ENCODE data around the gene TVP23A. TPM values are rescaled to one million over a fixed set of nuclear protein-coding genes. Genes with fewer than 3 reads are reported as not detected.
"Not testable (repeated sequence)": the region's sequence is repeated elsewhere in the genome, so short reads cannot be mapped to it uniquely, and the experiment has no call there.

The TVP23A gene
- total and polyA plus RNA-seq, 9 donors, result 2.0 to 4.0 (median 2.9) TPM

- no peaks in the 10 kb centered on the region for H3K4me1 ChIP-seq (ENCODE audit: control insufficient read depth, insufficient read depth, low read length)
- no peak for DNase-seq
- H3K27me3 ChIP-seq (ENCODE audit: control insufficient read depth, insufficient read depth, low read length), result peaks cover 8% of the 10 kb centered on the region
- no peak overlapping the region for H3K4me3 ChIP-seq (ENCODE audit: low read length)
- H3K27ac ChIP-seq (ENCODE audit: low read length), result no peak overlapping the region
- no peaks in the 10 kb centered on the region for H3K9me3 ChIP-seq (replicated peaks; ENCODE audit: control insufficient read depth, low read depth, low read length)
- H3K36me3 ChIP-seq (ENCODE audit: control insufficient read depth, insufficient read depth, low read length), result no peaks in the 10 kb centered on the region
- no CpG with 5 or more reads among the region's 1 CpG for WGBS (ENCODE audit: insufficient coverage)
Measured at GRCh38 chr16:10836174-10836853, 17.7 kb upstream of the TVP23A start.

- H3K4me1 ChIP-seq (ENCODE audit: control insufficient read depth, insufficient read depth, low read length), result no peaks in the 10 kb centered on the region
- H3K27me3 ChIP-seq (ENCODE audit: control insufficient read depth, insufficient read depth, low read length), result peaks cover 4% of the 10 kb centered on the region
Measured at GRCh38 chr16:10835281-10835931, 16.8 kb upstream of the TVP23A start.

GRCh38 chr16:10834766-10835165 lies 16.2 kb upstream of the TVP23A start:
- Histone ChIP-seq H3K4me1 (ENCODE audit: control insufficient read depth, insufficient read depth, low read length) (no peaks in the 10 kb centered on the region), H3K36me3 (ENCODE audit: control insufficient read depth, insufficient read depth, low read length) (no peaks in the 10 kb centered on the region), H3K27me3 (ENCODE audit: control insufficient read depth, insufficient read depth, low read length) (peaks cover 2% of the 10 kb centered on the region), H3K27ac (ENCODE audit: low read length) (no peak overlapping the region), H3K4me3 (ENCODE audit: low read length) (no peak overlapping the region), H3K9me3 (replicated peaks; ENCODE audit: control insufficient read depth, low read depth, low read length) (no peaks in the 10 kb centered on the region)
- no peak for DNase-seq
- WGBS (ENCODE audit: insufficient coverage), result no CpG with 5 or more reads among the region's 1 CpG

More at GRCh38 chr16:10835281-10835931, 16.8 kb upstream of the TVP23A start:
- no peak overlapping the region for H3K27ac ChIP-seq (ENCODE audit: low read length)
- no peaks in the 10 kb centered on the region for H3K36me3 ChIP-seq (ENCODE audit: control insufficient read depth, insufficient read depth, low read length)
- no peaks in the 10 kb centered on the region for H3K9me3 ChIP-seq (replicated peaks; ENCODE audit: control insufficient read depth, low read depth, low read length)
- WGBS (ENCODE audit: insufficient coverage), result 96% methylated on average over 2 of the region's 7 CpGs
- DNase-seq, result no peak
- H3K4me3 ChIP-seq (ENCODE audit: low read length), result no peak overlapping the region

GRCh38 chr16:10834130-10834529 lies 15.5 kb upstream of the TVP23A start:
- Histone ChIP-seq H3K36me3 (ENCODE audit: control insufficient read depth, insufficient read depth, low read length) (no peaks in the 10 kb centered on the region), H3K27me3 (ENCODE audit: control insufficient read depth, insufficient read depth, low read length) (peaks cover 2% of the 10 kb centered on the region), H3K4me1 (ENCODE audit: control insufficient read depth, insufficient read depth, low read length) (peaks cover 4% of the 10 kb centered on the region), H3K27ac (ENCODE audit: low read length) (no peak overlapping the region), H3K4me3 (ENCODE audit: low read length) (no peak overlapping the region), H3K9me3 (replicated peaks; ENCODE audit: control insufficient read depth, low read depth, low read length) (no peaks in the 10 kb centered on the region)
- no peak for DNase-seq
- 88% methylated on average over 10 of the region's 10 CpGs for WGBS (ENCODE audit: insufficient coverage)

- H3K27ac ChIP-seq (ENCODE audit: low read length), result no peak overlapping the region
- no peaks in the 10 kb centered on the region for H3K36me3 ChIP-seq (ENCODE audit: control insufficient read depth, insufficient read depth, low read length)
- DNase-seq, result no peak
- H3K27me3 ChIP-seq (ENCODE audit: control insufficient read depth, insufficient read depth, low read length), result no peaks in the 10 kb centered on the region
- peaks cover 12% of the 10 kb centered on the region for H3K4me1 ChIP-seq (ENCODE audit: control insufficient read depth, insufficient read depth, low read length)
- H3K4me3 ChIP-seq (ENCODE audit: low read length), result no peak overlapping the region
- H3K9me3 ChIP-seq (replicated peaks; ENCODE audit: control insufficient read depth, low read depth, low read length), result no peaks in the 10 kb centered on the region
- WGBS (ENCODE audit: insufficient coverage), result 78% methylated on average over 3 of the region's 5 CpGs
Measured at GRCh38 chr16:10833271-10833670, 14.7 kb upstream of the TVP23A start.

GRCh38 chr16:10831894-10832886 lies 13.6 kb upstream of the TVP23A start:
- Histone ChIP-seq H3K27me3 (ENCODE audit: control insufficient read depth, insufficient read depth, low read length) (no peaks in the 10 kb centered on the region), H3K36me3 (ENCODE audit: control insufficient read depth, insufficient read depth, low read length) (no peaks in the 10 kb centered on the region), H3K4me3 (ENCODE audit: low read length) (no peak overlapping the region), H3K9me3 (replicated peaks; ENCODE audit: control insufficient read depth, low read depth, low read length) (no peaks in the 10 kb centered on the region), H3K4me1 (ENCODE audit: control insufficient read depth, insufficient read depth, low read length) (peaks cover 23% of the 10 kb centered on the region), H3K27ac (ENCODE audit: low read length) (no peak overlapping the region)
- DNase-seq, result no peak
- WGBS (ENCODE audit: insufficient coverage), result 96% methylated on average over 3 of the region's 10 CpGs

- not testable (repeated sequence) for DNase-seq; H3K9me3 ChIP-seq (replicated peaks; ENCODE audit: control insufficient read depth, low read depth, low read length); H3K27me3 ChIP-seq (ENCODE audit: control insufficient read depth, insufficient read depth, low read length); H3K36me3 ChIP-seq (ENCODE audit: control insufficient read depth, insufficient read depth, low read length); H3K27ac ChIP-seq (ENCODE audit: low read length); H3K4me3 ChIP-seq (ENCODE audit: low read length)
- peaks cover 25% of the 10 kb centered on the region for H3K4me1 ChIP-seq (ENCODE audit: control insufficient read depth, insufficient read depth, low read length)
Measured at GRCh38 chr16:10830240-10830639, 11.6 kb upstream of the TVP23A start.

GRCh38 chr16:10829390-10830098 lies 10.9 kb upstream of the TVP23A start:
- not testable (repeated sequence) for H3K9me3 ChIP-seq (replicated peaks; ENCODE audit: control insufficient read depth, low read depth, low read length); H3K27me3 ChIP-seq (ENCODE audit: control insufficient read depth, insufficient read depth, low read length); H3K4me3 ChIP-seq (ENCODE audit: low read length); DNase-seq; H3K36me3 ChIP-seq (ENCODE audit: control insufficient read depth, insufficient read depth, low read length)
- H3K4me1 ChIP-seq (ENCODE audit: control insufficient read depth, insufficient read depth, low read length), result peaks cover 25% of the 10 kb centered on the region
- no CpG with 5 or more reads among the region's 18 CpGs for WGBS (ENCODE audit: insufficient coverage)
- H3K27ac ChIP-seq (ENCODE audit: low read length), result peak overlapping the region; percentile 97

- Histone ChIP-seq H3K9me3 (replicated peaks; ENCODE audit: control insufficient read depth, low read depth, low read length) (no peaks in the 10 kb centered on the region), H3K27ac (ENCODE audit: low read length) (peak overlapping the region; percentile 97), H3K4me1 (ENCODE audit: control insufficient read depth, insufficient read depth, low read length) (peaks cover 25% of the 10 kb centered on the region), H3K36me3 (ENCODE audit: control insufficient read depth, insufficient read depth, low read length) (no peaks in the 10 kb centered on the region), H3K4me3 (ENCODE audit: low read length) (no peak overlapping the region), H3K27me3 (ENCODE audit: control insufficient read depth, insufficient read depth, low read length) (no peaks in the 10 kb centered on the region)
- DNase-seq, result peak; percentile 94
- WGBS (ENCODE audit: insufficient coverage), result 1% methylated on average over 14 of the region's 17 CpGs
Measured at GRCh38 chr16:10828851-10829366, 10.3 kb upstream of the TVP23A start.

All from muscle of leg (tissue), 11 donors.